NCI-H146 treated with DMSO at 0.1 percent for 48 hours (cell line): ENCODE data around the gene NRM.
"Not testable (repeated sequence)": the region's sequence is repeated elsewhere in the genome, so short reads cannot be mapped to it uniquely, and the experiment has no call there.

Experiments used
- DNase-seq: peaks from one replicate; lab custom pipeline; 2025; ENCODE audit not compliant: unreplicated experiment; lab: John Stamatoyannopoulos, UW

NRM gene

DNA sequence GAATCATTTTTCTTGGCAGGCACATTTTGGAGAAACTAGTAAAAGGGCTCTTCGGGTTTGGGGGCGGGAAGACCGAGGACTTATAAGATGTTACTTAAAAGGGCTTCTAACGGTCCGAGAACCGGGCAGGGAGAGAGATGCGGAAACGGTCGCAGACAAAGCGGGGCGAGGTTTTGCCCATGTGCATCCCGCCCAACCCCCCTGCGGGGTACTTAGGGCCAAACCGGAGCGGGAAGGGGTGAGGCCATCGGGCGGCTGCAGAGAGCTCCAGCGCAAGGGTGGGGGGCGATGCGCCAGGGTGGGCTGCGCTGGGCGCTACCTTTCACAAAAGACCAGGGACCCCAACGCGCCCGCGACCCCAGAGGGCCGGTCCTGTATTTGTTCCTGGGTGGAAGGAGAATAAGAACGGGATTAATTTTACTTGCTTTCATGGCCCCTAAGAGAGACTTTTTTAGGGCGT lies 30.0 kb upstream of the NRM start:
- DNase-seq = peak; percentile 53

DNA sequence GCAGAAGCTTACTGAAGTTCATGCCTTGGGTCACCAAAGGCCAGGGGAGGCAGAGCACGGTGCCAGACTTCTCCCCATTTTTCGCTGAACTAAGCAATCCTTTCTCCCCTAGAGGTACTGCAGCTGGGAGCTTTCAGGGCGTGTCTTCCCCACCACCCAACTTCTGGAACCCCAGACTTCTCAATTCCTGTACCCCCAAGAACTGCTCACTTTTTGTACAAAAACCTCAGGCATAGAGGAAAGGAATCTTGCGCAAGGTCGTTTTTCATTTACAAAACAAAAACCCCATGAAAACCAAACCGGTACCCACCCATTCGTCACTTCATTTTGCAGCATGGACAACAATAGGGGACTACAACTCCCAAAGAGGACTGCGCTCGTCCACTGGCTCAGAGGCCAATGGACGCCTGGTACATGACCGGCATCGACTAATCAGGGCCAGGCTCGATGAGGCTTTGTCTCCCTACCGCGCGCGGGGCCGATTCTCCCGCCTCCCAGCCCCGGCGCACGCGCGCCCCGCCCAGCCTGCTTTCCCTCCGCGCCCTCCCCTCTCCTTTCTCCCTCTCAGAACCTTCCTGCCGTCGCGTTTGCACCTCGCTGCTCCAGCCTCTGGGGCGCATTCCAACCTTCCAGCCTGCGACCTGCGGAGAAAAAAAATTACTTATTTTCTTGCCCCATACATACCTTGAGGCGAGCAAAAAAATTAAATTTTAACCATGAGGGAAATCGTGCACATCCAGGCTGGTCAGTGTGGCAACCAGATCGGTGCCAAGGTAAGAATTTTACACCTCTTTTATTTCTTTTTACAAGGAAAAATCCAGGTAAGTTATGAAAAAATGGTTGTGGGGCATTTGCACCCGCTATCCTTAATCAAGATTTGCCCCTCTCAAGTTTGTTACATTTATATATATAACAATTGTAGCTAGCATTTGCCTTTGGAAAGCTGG lies 29.3 kb upstream of the NRM start, which contains the start of gene TUBB:
Gene TUBB (plus strand): TSS at position 562 of the 947 bp plus-strand sequence. CDS start 155 bp downstream, at position 717.
- DNase-seq = peak; percentile 94

DNA sequence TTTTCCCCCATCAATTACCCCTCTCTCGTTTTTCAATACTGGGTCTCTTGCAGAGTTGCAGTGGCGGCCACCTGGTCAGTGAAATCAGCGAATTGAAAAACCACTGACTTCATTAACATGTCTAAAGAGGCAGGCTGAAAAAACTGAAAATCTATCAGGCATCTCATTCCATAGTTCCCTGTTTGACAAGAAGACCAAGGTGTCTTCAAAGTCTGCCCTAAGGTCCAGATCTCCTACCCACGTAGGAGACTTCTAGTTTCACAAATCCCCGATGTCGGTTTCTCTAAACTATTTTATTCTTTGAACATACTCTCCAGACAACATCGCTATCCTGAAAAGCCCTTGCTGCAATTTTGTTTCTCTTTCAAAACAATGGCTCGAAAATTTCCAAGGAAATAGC lies 28.6 kb upstream of the NRM start:
- DNase-seq = peak; percentile 50

DNA sequence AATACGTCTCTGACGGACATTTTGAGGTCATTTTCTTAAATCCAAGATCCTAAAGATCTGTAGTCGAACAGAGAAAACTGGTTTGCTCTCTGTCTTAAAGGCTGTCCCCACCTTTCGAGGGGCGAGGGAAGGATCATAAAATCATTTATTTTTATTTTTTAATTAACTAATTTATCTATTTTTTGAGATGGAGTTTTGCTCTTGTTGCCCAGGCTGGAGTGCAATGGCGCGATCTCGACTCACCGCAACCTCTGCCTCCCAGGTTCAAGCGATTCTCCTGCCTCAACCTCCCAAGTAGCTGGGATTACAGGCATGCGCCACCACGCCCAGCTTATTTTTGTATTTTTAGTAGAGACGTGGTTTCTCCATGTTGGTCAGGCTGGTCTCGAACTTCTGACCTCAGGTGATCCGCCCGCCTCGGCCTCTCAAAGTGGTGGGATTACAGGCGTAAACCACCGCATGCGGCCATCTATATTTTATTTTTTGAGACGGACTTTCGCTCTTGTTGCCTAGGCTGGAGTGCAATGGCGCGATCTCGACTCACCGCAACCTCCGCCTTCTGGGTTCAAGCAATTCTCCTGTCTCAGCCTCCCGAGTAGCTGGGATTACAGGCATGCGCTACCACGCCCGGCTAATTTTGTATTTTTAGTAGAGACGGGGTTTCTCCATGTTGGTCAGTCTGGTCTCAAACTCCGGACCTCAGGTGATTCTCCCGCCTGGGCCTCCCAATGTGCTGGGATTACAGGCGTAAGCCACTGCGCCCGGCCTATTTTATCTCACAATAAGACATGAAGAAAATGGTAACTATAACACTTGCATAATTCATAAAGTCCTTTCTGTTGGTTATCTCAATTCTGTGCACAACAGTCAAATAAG lies 27.3 kb upstream of the NRM start:
- DNase-seq = not testable (repeated sequence)

DNA sequence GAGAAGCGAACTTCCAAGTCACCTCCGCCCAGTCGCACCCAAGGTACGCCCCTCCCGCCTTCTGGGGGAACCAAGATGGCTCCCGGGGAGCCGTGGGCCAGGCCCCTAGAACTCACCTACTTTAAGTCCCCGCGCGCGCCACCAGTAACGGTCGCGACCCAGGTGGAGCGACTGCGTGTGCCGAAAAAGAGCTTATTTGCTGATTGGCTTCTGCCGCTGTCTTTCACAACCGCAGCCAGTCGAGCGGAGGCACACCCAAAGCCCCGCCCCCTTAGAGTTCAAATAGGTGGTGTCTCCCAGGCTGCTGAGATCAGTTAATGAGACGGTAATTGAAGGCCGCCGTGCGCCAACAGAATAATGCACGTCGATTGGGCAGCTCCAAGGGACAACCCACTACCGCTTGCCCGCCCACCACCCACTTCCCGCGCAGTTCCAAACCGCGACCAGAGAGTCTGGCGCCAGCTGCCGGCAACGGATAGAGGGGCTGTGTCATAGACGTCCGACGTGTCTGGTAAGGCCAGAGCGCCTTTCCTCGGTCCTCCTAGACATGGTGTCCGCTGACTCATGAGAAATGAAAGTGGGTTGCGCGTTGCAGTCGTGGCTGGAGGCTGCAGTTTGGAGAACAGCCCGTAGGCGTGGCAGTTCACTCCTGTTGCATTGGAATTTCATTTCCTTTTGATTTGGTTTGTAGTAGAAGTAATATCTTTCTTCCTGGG lies 26.5 kb upstream of the NRM start, which contains the start of gene MDC1:
Gene MDC1 (minus strand): TSS at position 153 of the 716 bp plus-strand sequence. CDS start 2,106 bp downstream, outside the sequence.
- peak; percentile 99 for DNase-seq

DNA sequence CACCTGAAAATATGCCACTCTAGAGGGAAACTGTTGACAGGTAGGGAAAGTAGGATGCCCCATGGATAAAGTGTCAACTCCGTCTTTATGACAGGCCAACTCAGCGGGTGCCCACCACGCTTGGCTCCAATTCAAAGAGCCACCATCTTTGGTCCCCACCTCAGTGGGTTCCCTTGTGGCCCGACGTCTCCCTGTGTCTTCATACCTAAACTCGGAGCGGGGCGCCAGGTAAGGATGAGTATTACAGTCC lies 26.0 kb upstream of the NRM start:
- DNase-seq = no peak

DNA sequence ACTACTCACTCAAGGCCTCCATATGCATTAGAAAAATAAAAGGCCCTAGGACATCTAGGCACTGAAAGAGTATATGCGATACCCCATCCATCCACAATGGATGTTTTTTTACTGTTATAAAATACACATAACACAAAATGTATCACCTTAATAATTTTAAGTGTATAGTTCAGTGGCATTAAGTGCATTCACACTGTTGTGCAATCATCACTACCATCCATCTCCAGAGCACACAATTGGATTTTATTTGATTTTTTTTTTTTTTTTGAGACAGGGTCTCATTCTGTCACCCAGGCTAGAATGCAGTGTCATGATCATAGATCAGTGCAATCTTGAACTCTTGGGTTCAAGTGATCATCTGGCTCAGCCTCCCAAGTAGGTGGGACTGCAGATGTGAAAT lies 23.5 kb upstream of the NRM start:
- DNase-seq = no peak

DNA sequence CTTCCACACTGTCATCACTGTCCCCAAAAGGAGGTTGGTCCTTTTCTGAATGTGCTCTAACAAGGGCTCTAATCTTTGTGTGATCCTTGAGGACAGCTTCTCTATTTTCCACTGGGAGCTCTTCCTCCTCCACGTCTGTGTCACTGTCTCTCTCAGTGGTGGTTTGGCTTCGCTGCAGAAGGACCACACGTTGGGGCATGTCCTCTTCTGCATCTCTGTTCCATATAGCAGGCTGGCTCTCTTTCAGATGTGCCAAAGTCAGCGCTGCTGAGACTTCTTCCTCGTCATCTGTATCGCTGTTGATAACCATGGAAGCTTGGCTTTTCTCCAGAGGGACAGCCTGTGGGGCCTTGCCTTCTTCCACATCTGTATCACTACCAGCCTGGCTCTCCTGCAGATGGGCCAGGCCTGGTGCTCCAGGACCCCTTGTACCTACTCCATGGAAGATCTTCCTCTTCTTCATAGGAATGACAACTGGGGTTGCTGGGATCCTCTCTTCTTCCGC lies 21.7 kb upstream of the NRM start:
- no peak for DNase-seq

DNA sequence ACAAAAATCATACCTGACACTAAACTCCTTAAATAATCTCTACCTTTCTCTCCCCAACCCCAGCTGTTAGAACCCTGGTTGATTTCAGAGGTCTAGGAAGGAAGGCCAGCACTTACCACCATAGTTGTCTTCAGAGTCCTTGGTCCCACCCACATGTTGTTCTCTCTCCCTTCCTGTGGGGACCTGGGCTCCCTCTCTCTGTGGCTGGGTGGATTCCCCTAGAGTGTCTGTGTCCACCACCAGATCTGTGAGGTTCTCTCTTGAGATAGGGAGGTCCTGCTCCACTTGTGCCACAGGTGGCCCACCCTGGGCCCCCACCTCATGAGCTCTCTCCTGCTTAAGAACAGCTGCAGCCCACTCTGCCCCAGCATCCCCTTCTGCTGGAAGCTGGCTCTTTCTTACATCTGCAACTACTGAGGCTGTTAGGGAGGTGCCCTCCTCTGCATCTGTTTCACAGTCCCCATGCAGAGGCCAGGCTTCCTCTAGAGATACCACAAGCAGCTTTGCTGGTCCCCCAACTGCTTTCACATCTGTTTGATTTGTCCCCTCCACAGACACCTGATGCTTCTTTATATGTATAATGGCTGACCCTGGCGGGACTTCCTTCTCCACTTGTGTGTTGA lies 21.1 kb upstream of the NRM start:
- no peak for DNase-seq

DNA sequence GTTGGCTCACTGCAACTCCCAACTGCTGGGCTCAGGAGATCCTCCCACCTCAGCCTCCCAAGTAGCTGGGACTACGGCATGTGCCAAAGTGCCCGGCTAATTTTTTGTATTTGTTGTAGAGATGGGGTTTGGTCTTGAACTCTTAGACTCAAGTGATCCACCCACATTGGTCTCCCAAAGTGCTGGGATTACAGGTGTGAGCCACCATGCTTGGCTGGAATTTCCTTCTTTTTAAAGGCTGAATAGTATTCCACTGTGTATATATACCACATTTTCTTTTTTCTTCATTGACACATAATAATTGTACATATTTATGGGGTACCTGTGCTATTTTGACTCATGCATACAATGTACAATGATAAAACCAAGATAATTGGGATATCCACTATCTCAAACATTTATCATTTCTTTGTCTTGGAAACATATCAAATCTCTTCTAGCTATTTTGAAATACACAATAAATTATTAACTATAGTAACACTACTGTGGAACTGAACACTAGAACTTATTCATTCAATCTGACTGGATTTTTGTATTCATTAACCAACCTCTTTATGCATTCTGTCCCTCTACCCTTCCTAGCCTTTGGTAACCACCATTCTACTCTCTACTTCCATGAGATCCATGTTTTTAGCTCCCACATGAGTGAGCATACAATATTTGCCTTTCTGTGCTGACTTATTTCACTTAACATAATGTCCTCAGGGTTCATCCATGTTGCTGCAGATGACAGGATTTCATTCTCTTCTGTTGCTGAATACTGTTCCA lies 18.5 kb upstream of the NRM start:
- no peak for DNase-seq

DNA sequence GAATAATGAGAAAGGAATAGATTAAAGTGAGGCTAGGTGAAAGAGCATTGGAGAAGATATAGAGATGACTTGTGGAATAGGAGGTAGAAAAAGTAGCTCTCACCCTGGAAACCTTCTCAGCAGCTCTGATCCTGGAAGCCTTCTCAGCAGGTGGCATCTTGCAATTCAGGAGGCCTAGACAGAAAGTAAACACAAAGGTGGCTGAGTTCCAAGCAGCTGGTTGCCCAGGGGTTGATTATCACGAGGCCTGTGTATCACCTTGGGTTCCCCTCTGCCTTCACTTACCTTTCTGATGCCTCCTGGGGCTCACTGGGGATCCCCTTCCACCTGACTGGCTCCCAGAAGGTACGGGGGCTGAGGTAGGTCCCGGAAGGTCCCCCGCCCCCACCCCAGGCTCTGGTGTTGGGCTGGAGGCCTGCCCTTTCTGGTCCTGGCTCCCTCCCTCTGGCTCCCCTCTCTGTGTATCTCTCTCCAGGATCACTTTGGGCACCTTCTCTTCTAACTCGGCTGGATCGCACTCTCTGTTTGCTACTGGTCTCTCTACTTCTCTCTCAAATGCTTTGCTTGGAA lies 16.6 kb upstream of the NRM start:
- peak; percentile 80 for DNase-seq

DNA sequence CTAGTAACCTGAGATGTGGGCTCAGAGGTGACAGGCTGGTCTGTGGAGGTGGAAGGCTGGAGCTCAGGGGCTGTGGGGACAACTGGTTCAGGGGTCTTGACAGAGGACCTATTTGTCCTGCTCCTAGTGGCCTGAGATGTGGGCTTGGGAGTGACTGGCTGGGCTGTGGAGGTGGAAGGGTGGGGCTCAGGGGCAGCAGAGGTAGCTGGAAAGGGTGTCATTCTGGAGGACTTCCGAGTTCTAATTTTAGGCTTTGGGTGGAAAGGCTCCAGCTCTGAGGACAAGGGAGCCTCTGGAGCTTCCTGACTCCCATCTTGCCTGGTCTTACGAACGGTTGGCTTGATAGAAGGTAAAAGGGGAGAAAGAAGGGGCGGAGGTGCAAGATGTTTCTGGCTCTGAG lies 14.8 kb upstream of the NRM start:
- no peak for DNase-seq

DNA sequence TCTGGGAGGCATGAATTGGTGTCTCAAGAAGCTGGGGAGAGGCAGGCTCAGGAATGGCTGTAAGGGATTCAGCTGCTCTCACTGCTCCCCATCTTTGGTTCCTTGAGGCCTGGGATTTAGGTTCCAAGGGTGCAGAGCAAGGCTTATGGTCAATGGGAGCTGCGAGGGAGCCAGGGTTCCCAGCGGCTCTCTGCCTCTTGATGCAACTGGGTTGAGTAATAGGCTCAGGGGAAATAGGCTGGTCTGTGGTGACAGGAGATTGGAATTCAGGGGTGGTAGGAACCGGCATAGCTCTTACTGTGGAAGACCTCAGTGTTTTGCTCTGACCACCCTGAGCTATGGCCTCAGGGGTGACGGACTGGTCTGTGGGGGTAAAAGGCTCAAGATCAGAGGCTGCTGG lies 13.0 kb upstream of the NRM start:
- DNase-seq = no peak

DNA sequence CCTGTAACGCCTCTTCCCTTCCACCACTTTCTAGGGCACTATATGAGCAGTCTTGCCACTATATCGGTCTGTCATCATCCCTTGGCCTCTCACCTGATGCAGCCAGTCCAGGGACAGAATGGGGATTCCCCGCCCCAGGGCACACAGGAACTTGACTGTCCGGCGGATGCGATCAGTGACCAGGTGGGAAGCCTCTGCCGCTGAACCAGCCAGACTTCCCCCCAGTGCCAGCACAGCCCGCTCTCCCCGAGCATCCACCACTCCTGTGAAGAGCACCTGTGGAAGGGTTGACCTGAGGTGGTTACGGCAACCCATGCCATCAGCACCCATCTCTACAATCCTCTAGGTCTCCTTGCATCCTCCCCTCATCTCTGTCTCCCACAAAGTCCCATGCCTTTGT lies 12.2 kb upstream of the NRM start:
- DNase-seq = no peak

DNA sequence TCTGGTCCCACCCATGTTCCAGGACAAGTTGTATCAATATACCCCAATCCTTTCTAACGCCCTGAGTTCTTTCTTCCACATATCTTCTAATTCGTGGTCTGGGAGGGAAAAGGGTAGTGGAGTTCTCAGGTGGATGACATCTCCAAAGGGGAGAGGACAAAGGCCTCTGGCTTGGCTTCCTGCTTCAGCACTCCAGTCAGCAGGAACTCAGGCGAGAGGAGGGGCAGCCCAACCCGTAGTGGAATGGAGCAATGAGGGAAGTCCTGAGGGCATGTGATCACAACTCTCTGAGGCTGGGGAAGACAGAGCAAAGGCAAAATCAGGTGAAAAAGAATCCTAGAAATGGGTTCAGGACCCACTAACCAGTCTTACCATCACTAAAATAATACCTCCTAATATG lies 9.6 kb upstream of the NRM start:
- DNase-seq = no peak

DNA sequence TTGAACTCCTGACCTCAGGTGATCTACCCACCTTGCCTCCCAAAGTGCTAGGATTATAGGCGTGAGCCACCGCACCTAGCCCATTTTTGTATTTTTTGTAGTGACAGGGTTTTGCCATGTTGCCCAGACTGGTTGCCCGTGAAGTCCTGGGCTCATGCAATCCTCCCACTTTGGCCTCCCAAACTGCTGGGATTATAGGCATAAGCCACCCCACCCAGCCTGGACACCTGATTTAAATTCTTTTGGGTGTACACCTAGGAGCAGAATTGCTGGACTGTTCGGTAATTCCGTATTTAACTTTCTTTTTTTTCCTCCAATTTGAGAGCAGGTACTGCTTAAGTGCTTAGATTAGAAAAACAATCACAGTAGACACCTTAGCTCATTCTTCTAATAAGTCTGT lies 5.6 kb upstream of the NRM start:
- DNase-seq = no peak

DNA sequence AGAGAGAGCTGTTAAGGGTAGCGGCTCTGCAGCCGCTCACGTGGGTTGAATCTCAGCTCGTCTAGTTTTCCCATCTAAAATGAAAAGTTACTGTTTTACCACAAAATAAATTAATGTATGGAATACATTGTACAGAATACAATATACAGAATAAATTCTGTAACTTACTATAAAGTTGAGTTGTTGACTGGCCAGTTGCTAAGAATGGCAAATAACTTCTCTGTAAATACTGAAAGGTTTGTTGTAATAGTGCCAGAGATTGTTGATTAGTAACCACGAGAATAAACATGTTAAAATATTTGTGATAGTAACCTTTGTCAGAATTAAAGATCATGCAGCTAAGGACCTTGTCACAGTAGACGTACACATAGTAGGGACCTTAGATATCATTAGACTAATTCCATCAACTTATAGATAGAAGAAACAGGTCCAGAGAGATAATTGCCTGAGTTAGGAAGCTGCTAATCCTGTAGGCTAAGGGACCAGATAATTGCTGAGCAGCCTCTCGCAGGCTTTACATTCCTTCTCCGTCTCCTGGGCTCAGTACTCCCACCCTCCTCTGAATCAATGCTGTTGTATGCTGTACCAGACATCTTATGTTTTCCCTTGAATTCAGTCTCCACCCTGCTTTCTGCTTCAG lies 544 bp upstream of the NRM start:
- peak; percentile 64 for DNase-seq

DNA sequence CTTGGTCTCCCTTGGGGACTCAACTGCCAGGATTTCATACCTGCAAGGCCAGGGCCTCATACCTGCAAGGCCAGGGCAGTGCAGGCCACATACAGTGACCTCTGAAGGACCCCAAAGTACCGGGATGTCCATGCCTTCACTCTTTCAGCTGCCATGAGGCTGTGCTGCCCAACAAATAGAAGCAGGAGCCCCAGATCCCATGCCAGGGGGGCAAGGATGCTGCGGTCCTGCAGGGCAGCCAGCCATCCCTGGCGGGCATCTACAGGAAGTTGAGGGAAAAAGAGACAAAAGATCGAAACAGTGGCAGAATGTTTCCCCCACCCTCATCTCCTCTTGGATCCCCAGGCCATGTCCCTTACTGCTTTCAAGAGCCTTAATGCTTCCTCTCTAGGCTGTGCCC lies 799 bp downstream of the NRM start:
- no peak for DNase-seq
